Spleen (tissue), 7 donors: ENCODE data around the gene ITPR1.

Experiments used
- POLR2A ChIP-seq, 3 donors: fragments of 450-650 bp; IDR thresholded peaks; one replicate each; pipeline ENCODE4 v1.5.1; 2017; ENCODE audit warnings: antibody characterized with exemption in 3 of 3, mild to moderate bottlenecking in 1 of 3
- POLR2AphosphoS5 ChIP-seq, 3 donors: sonication (generic); formaldehyde crosslinking; IDR thresholded peaks; one replicate each; pipeline ENCODE4 v1.5.1; 2017; ENCODE audit warnings: antibody characterized with exemption in 3 of 3
- TF ChIP-seq, protein P1 (sequence below), 11 experiments: fragments of 200-600 bp in 7 of 11; fragments of 450-650 bp in 4 of 11; sonication (generic) in 4 of 11; IDR thresholded peaks in 8 of 11; conservative IDR thresholded peaks in 3 of 11; 1 replicate in 7 of 11; 2 replicates in 4 of 11; pipeline versions ENCODE4 v1.4.0 to v1.8.0; 2016 to 2021; ENCODE audit warnings: antibody characterized with exemption in 11 of 11, inconsistent platforms in 4 of 11, mild to moderate bottlenecking in 1 of 11
- donor health status: DM: no; HTN: no; CAD: no; lungs with moderate emphysema.
- donor health status: DM: no; HTN: no; CAD: no.
- donor health status: DM: no; HTN: no; CAD: no.

DNA sequence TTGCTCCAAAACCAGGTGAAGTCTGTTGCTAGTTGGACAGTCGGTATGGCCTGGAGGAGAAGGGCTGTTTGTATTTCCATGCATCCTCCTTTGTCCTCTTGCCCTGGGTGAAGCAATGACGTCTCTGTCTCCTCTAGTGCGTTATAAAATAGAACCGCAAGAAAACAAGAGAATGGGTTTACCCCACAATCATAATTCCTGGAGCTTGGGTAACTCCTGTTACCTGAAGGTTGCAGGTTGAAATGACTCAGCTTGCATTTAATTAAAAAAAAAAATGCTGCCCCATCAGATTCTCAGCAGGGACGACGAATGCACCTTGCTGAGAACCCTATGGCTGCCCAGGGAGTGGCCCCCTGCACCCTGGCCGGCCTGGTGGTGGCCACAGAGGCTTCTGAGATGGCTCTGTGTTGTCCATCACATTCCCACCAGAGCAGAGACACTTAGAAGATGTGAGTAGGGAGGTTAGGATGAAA is 257.9 kb downstream of the ITPR1 start:
- no peak for TF ChIP-seq POLR2AphosphoS5 (IDR thresholded peaks at IDR 0.05)
- TF ChIP-seq, protein P1, sequence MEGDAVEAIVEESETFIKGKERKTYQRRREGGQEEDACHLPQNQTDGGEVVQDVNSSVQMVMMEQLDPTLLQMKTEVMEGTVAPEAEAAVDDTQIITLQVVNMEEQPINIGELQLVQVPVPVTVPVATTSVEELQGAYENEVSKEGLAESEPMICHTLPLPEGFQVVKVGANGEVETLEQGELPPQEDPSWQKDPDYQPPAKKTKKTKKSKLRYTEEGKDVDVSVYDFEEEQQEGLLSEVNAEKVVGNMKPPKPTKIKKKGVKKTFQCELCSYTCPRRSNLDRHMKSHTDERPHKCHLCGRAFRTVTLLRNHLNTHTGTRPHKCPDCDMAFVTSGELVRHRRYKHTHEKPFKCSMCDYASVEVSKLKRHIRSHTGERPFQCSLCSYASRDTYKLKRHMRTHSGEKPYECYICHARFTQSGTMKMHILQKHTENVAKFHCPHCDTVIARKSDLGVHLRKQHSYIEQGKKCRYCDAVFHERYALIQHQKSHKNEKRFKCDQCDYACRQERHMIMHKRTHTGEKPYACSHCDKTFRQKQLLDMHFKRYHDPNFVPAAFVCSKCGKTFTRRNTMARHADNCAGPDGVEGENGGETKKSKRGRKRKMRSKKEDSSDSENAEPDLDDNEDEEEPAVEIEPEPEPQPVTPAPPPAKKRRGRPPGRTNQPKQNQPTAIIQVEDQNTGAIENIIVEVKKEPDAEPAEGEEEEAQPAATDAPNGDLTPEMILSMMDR (IDR thresholded peaks at IDR 0.05 in 8 of 11, conservative IDR thresholded peaks at IDR 0.05 in 3 of 11): no peak
- no peak for TF ChIP-seq POLR2A (IDR thresholded peaks at IDR 0.05)
